ENCODE results near the gene RUBCN.

GRCh38 chr3:197746801-197747237, 10.1 kb upstream of the RUBCN start:
- TF ChIP-seq CTCF (IDR thresholded peaks at IDR 0.05; ENCODE audit: borderline replicate concordance, extremely low read depth, low read length, poor library complexity, severe bottlenecking), result no peak
- TF ChIP-seq EZH2 (IDR thresholded peaks at IDR 0.05; ENCODE audit: borderline replicate concordance, low read depth, low read length, severe bottlenecking), result no peak

Data from DND-41 (cell line).